GM21423 (cell line): ENCODE results near the gene MTCL3.

Source experiments
- ATAC-seq: cut with Tn5 transposase; IDR thresholded peaks from one replicate; pipeline ENCODE4 v1.9.1; 2021; ENCODE audit warnings: mild to moderate bottlenecking, moderate library complexity; ENCODE audit not compliant: unreplicated experiment

The MTCL3 gene

GRCh38 chr6:127518710-127519468 lies at the start of gene MTCL3:
TSS of gene MTCL3 (minus strand) at chr6:127519335.
- ATAC-seq, result no peak

- ATAC-seq, result no peak
Observed at GRCh38 chr6:127567476-127567875, 48.3 kb upstream of the MTCL3 start.

GRCh38 chr6:127566651-127567050 lies 47.5 kb upstream of the MTCL3 start:
- no peak for ATAC-seq

- ATAC-seq, result no peak
Observed at GRCh38 chr6:127566119-127566518, 47.0 kb upstream of the MTCL3 start.

- ATAC-seq, result no peak
Observed at GRCh38 chr6:127564761-127565160, 45.6 kb upstream of the MTCL3 start.

- ATAC-seq, result no peak
Observed at GRCh38 chr6:127561660-127562059, 42.5 kb upstream of the MTCL3 start.

GRCh38 chr6:127554435-127555006 lies 35.4 kb upstream of the MTCL3 start:
- no peak for ATAC-seq

GRCh38 chr6:127550403-127550802 lies 31.3 kb upstream of the MTCL3 start:
- ATAC-seq, result no peak

- no peak for ATAC-seq
Observed at GRCh38 chr6:127547904-127548649, 28.9 kb upstream of the MTCL3 start.

GRCh38 chr6:127547215-127547614 lies 28.1 kb upstream of the MTCL3 start:
- no peak for ATAC-seq

- ATAC-seq, result peak; percentile 62
Observed at GRCh38 chr6:127539272-127539671, 20.1 kb upstream of the MTCL3 start.

GRCh38 chr6:127538750-127539264 lies 19.7 kb upstream of the MTCL3 start:
- peak; percentile 4 for ATAC-seq

- ATAC-seq, result no peak
Observed at GRCh38 chr6:127533736-127534135, 14.6 kb upstream of the MTCL3 start.

- no peak for ATAC-seq
Observed at GRCh38 chr6:127533011-127533410, 13.9 kb upstream of the MTCL3 start.

GRCh38 chr6:127522714-127523113 lies 3.6 kb upstream of the MTCL3 start:
- no peak for ATAC-seq

GRCh38 chr6:127520066-127520465 lies 931 bp upstream of the MTCL3 start:
- no peak for ATAC-seq

- no peak for ATAC-seq
Observed at GRCh38 chr6:127519469-127519785, 292 bp upstream of the MTCL3 start.

- no peak for ATAC-seq
Observed at GRCh38 chr6:127518191-127518709, 885 bp downstream of the MTCL3 start.

- no peak for ATAC-seq
Observed at GRCh38 chr6:127517693-127518092, 1.4 kb downstream of the MTCL3 start.

GRCh38 chr6:127516662-127517273 lies 2.4 kb downstream of the MTCL3 start:
- peak; percentile 59 for ATAC-seq
